ENCODE results near the gene NLRP5.

DNA sequence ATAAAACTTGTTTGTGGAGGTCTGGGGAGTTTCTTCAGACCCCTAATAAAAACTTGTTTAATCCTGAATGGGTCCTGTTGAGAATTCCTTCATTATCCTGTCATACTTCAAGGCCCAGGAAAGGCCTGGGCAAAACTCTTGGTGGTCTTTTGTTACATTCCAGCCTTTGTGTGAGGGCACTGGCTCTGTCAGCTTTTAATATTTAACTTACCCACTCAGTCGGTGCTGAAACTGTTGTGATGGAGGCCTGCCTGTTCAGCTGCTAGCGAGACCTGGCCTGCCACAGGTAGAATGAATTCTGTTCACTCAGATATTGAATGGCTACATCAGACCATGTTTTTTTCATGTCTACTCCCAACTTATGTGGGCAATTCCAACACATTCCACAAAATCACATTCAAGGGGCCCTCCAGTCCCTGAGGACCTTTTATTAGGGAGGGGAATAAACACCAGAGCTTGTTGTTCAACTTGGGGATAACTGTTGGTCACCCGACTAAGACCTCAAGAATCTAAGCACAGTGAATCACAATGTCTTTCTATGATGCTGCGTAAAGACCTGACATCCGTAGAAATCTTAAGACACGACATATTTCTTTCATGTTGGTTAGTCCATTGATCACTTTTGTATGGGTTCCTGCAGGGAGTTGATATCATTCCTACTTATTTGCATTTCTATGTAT is 26.4 kb upstream of the NLRP5 start:
- TF ChIP-seq POLR2A (IDR thresholded peaks at IDR 0.05; ENCODE audit: low read depth, low read length) (no peak), POLR2AphosphoS5 (IDR thresholded peaks at IDR 0.05; ENCODE audit: low read depth, low read length) (no peak), TAF1 (IDR thresholded peaks at IDR 0.05; ENCODE audit: borderline replicate concordance, low read depth, low read length) (no peak)

Measured in GM12892 (cell line).